ENCODE results near the gene COL9A1.

COL9A1 gene

GRCh38 chr6:70176842-70177550 lies 125.9 kb downstream of the COL9A1 start:
- no peak for DNase-seq

DNA sequence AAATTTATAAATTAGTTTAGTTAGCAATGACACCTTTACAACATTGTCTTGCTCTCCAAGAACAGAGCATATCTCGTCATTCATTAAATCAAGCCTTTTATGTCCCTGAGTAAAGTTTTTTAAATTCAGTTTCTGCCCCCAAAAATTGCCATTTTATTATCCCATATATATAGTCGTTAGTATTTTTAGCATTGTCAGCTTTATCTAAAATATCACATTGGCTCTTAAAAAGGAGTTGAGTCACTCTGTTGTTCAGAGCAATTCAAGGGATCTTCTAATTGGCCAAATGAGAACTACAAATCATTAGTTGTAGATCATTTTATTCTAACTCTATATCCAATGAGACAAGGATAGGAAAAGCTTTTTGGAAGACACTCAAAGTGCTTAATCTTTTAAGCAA lies 127.1 kb downstream of the COL9A1 start:
- no peak for DNase-seq

DNA sequence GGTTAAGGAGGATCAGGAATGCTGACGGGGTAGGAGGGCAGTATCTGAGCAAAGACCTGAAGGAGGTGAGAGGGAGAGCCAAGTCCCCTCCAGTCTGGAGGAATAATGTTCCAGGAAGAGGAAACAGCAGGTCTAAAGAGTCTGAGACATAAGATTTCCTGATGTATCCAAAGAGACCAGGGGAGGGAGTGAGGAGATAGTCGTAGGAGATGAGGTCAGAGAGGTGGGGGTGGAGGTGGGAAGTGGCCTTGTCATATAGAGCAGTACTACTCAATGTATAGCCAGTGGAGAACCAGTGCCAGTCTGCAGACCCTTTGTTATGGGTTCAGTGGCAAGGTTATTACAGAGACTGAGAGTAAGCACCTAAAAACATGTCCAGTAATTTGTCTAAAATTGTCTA lies 130.6 kb downstream of the COL9A1 start:
- DNase-seq, result no peak

GRCh38 chr6:70171236-70171635 lies 131.6 kb downstream of the COL9A1 start:
- no peak for DNase-seq

- DNase-seq, result no peak
Measured at GRCh38 chr6:70168681-70169377, 134.1 kb downstream of the COL9A1 start.
